Activated CD8-positive, alpha-beta T cell treated with anti-CD3 and anti-CD28 coated beads for 36 hours (primary cell): Measurements from ENCODE around the gene SOX5. TPM values are rescaled to one million over a fixed set of nuclear protein-coding genes. Genes with fewer than 3 reads are reported as not detected.

Experiments used
- ATAC-seq: fragments of 200-7000 bp; cut with Tn5 transposase; one replicate; pipeline ENCODE4 v1.10.0; 2021; ENCODE audit warnings: mild to moderate bottlenecking, moderate library complexity
- CTCF ChIA-PET: fragments of 350-600 bp; sonication (Branson Sonifier 250); formaldehyde crosslinking; loops from one replicate; lab custom pipeline; 2021; ENCODE audit warnings: antibody characterized with exemption; lab: Charles Lee
- POLR2A ChIA-PET: fragments of 350-600 bp; sonication (Branson Sonifier 250); formaldehyde crosslinking; loops from one replicate; lab custom pipeline; 2021; ENCODE audit warnings: antibody characterized with exemption; lab: Charles Lee
- DNase-seq: peaks from one replicate; pipeline ENCODE4 v3.0.0-alpha.2; 2020
- H3K27ac Mint-ChIP-seq: one replicate; pipeline ENCODE4 v1.8.0; 2021; ENCODE audit warnings: mild to moderate bottlenecking, mixed read lengths
- H3K27me3 Mint-ChIP-seq: one replicate; pipeline ENCODE4 v1.8.0; 2021; ENCODE audit warnings: mixed read lengths
- H3K36me3 Mint-ChIP-seq: one replicate; pipeline ENCODE4 v1.8.0; 2021; ENCODE audit warnings: low read depth, mixed read lengths
- H3K4me1 Mint-ChIP-seq: one replicate; pipeline ENCODE4 v1.8.0; 2021; ENCODE audit warnings: low read depth, mixed read lengths
- H3K4me3 Mint-ChIP-seq: one replicate; pipeline ENCODE4 v1.8.0; 2021; ENCODE audit warnings: mild to moderate bottlenecking, moderate library complexity, mixed read lengths
- H3K9me3 Mint-ChIP-seq: one replicate; pipeline ENCODE4 v1.8.0; 2021; ENCODE audit warnings: mixed read lengths
- intact Hi-C: fragments of 100-400 bp; cut with micrococcal nuclease; formaldehyde crosslinking; loops from one replicate; pipeline ENCODE4 v1.10.0; 2022
- total RNA-seq, 2 experiments: library from RNA; stranded (reverse); gene quantifications; one replicate each; pipeline ENCODE4 v1.2.3, GENCODE V29; 2021
- TF ChIP-seq, protein P1 (sequence below): fragments of 200-600 bp; IDR thresholded peaks from one replicate; pipeline ENCODE4 v1.8.0; 2022; ENCODE audit warnings: antibody characterized with exemption, mild to moderate bottlenecking

Gene SOX5
- total RNA-seq, 2 experiments from 2014 or later: not detected

DNA sequence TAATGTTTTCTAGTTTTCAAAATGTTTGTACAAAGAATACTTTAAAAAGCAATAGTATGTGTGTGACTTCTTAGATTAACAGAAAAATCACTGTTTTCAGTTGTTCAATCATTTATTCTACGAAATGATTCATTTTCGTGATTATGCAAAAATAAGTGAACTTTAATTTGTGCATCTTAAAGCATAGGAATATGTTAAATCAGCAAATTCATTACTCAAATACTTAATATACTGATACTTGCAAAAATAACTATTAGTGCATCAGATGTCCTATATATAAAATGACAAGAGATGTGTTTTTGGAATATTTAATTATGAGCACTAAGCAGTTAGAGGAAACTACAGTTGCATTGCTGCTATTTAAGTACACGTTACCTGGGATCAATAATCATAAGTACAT lies 11.0 kb downstream of the SOX5 start:
- Mint-ChIP-seq H3K9me3 (no peaks in the 10 kb centered on the region), H3K27ac (no peak overlapping the region), H3K4me3 (no peak overlapping the region), H3K4me1 (no peaks in the 10 kb centered on the region), H3K27me3 (no peaks in the 10 kb centered on the region), H3K36me3 (no peaks in the 10 kb centered on the region)
- ChIA-PET POLR2A (no interaction called here), CTCF (no interaction called here)
- DNase-seq: no peak
- ATAC-seq: no peak
- intact Hi-C loops: no loop called here
- TF ChIP-seq, protein P1, sequence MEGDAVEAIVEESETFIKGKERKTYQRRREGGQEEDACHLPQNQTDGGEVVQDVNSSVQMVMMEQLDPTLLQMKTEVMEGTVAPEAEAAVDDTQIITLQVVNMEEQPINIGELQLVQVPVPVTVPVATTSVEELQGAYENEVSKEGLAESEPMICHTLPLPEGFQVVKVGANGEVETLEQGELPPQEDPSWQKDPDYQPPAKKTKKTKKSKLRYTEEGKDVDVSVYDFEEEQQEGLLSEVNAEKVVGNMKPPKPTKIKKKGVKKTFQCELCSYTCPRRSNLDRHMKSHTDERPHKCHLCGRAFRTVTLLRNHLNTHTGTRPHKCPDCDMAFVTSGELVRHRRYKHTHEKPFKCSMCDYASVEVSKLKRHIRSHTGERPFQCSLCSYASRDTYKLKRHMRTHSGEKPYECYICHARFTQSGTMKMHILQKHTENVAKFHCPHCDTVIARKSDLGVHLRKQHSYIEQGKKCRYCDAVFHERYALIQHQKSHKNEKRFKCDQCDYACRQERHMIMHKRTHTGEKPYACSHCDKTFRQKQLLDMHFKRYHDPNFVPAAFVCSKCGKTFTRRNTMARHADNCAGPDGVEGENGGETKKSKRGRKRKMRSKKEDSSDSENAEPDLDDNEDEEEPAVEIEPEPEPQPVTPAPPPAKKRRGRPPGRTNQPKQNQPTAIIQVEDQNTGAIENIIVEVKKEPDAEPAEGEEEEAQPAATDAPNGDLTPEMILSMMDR: no peak

DNA sequence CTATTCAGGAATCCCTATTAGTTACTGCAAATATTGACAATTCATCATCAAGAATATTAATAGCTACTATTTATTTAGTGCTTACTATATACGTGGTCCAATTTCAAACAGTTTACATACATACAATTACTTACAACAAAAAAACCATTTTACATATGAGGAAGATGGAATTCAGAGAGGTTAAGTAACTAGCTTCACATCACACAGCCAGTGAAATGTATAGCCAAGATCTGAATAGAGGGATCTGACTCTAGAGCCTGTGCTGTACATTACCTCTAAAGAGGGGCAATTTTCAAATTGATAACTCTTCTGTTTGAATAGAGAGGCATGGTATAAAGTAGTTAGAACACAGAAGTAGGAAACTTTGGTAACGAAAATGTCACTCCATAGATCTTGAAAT lies 18.3 kb downstream of the SOX5 start:
- intact Hi-C loops: no loop called here
- POLR2A ChIA-PET: no interaction called here
- TF ChIP-seq, protein P1: no peak
- no peak for DNase-seq
- H3K4me1 Mint-ChIP-seq: no peaks in the 10 kb centered on the region
- no peak for ATAC-seq
- no peaks in the 10 kb centered on the region for H3K9me3 Mint-ChIP-seq
- CTCF ChIA-PET: no interaction called here
- no peaks in the 10 kb centered on the region for H3K36me3 Mint-ChIP-seq
- H3K27ac Mint-ChIP-seq: no peak overlapping the region
- H3K4me3 Mint-ChIP-seq: no peak overlapping the region
- H3K27me3 Mint-ChIP-seq: no peaks in the 10 kb centered on the region

DNA sequence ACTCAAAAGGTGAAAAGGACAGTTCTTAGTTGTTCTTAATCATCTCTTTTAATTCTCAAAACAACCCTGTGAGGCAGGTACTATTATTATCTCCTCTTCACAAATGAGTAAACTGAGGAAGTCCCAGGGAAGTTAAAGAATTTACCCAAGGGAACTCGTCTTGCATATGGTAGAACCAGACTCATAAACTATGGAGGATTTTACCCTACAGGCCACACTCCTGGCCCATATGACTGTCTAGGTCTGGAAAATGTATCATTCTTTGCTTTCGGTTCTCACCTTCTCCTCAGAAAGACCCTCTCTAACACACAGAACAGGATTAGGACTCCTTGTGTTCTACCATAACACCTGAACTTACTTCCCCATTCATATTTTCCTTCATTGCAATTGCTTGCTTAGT lies 18.9 kb downstream of the SOX5 start:
- Mint-ChIP-seq H3K27me3 (no peaks in the 10 kb centered on the region), H3K9me3 (no peaks in the 10 kb centered on the region), H3K4me3 (no peak overlapping the region), H3K36me3 (no peaks in the 10 kb centered on the region), H3K4me1 (no peaks in the 10 kb centered on the region), H3K27ac (no peak overlapping the region)
- CTCF ChIA-PET: no interaction called here
- TF ChIP-seq, protein P1: no peak
- POLR2A ChIA-PET: no interaction called here
- intact Hi-C loops: no loop called here
- ATAC-seq (no peak), DNase-seq (no peak)

DNA sequence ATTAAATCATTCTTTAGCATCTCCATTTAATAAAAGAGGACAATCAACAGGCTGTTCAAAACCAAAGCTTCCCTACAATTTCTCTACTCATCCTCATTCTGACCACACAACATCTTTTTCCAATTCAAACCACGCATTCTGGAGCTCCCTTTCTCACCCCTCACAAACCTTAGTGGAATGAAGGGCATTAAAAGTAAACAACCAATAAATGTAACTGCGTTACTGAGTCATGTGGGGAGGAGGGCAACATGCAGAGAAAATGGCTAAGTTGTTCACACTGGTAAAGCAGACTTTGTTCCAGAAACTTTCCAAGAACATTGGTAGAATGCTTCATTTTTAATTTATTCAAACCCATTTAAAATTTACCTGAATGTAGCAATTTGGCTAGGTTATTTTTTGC lies 19.6 kb downstream of the SOX5 start:
- ChIA-PET POLR2A (no interaction called here), CTCF (no interaction called here)
- Mint-ChIP-seq H3K36me3 (no peaks in the 10 kb centered on the region), H3K4me3 (no peak overlapping the region), H3K27ac (no peak overlapping the region), H3K4me1 (no peaks in the 10 kb centered on the region), H3K9me3 (peaks cover 1% of the 10 kb centered on the region), H3K27me3 (no peaks in the 10 kb centered on the region)
- intact Hi-C loops: no loop called here
- TF ChIP-seq, protein P1: no peak
- no peak for ATAC-seq
- DNase-seq: no peak

DNA sequence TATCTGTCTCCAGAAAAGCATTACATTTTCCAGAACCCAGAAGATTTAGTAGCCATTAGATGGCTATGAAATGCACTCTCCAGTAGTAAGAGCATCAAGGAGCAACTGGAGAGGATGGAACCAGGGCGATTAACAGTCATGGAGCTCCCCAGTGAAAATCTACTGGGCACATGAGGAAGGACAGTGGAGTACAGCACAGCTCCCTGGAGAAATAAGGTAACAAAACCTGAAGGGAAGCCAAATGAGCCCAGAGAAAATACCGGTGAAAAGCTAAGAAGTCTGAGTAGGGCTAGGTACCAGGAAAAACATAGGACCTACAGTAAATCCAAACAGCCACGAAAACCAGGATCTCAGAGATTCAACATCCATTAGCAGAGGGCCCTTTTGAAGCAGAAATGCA lies 21.6 kb downstream of the SOX5 start:
- ChIA-PET CTCF (no interaction called here), POLR2A (interaction anchor here (0.6 kb wide), 1 partner anchor 208 kb away, joined by 3 read pairs; no protein-coding TSS in a partner anchor)
- no peak for DNase-seq
- Mint-ChIP-seq H3K27me3 (no peaks in the 10 kb centered on the region), H3K4me1 (no peaks in the 10 kb centered on the region), H3K4me3 (no peak overlapping the region), H3K36me3 (no peaks in the 10 kb centered on the region), H3K27ac (no peak overlapping the region), H3K9me3 (peaks cover 1% of the 10 kb centered on the region)
- intact Hi-C loops: no loop called here
- ATAC-seq: no peak
- TF ChIP-seq, protein P1: no peak
